Measurements from ENCODE around the gene MUC6.

- no peak for TF ChIP-seq POLR2A (IDR thresholded peaks at IDR 0.05; ENCODE audit: low read length)
- no peak for TF ChIP-seq GATA1 (IDR thresholded peaks at IDR 0.05; ENCODE audit: low read depth, low read length)
These were observed 50.1 kb downstream of the MUC6 start for GRCh38 chr11:986270-986951.
